OCI-LY1 (cell line): ENCODE results near the gene TXNDC2.

ENCODE experiments used
- H2AFZ ChIP-seq: fragments of 200-600 bp; sonication (generic), shearing (Covaris generic); 2 replicates; pipeline ENCODE4 v1.6.0; 2014; ENCODE audit warnings: antibody characterized with exemption, mild to moderate bottlenecking, low read length
- H3F3A ChIP-seq: fragments of 200-600 bp; sonication (generic), shearing (Covaris generic); 2 replicates; pipeline ENCODE4 v1.6.0; 2014; ENCODE audit warnings: mild to moderate bottlenecking, antibody characterized with exemption, low read length, moderate library complexity; ENCODE audit not compliant: insufficient read depth
- H3K27ac ChIP-seq: fragments of 200-600 bp; sonication (generic); 2 replicates; pipeline ENCODE4 v1.5.1; 2014; ENCODE audit warnings: low read length, mixed run types, mild to moderate bottlenecking, low read depth; ENCODE audit not compliant: poor library complexity, severe bottlenecking
- H3K27me3 ChIP-seq: fragments of 200-600 bp; sonication (generic); 2 replicates; pipeline ENCODE4 v1.6.0; 2014; ENCODE audit warnings: antibody characterized with exemption, mild to moderate bottlenecking, low read length, moderate library complexity; ENCODE audit not compliant: insufficient read depth
- H3K36me3 ChIP-seq: fragments of 200-600 bp; sonication (generic); 2 replicates; pipeline ENCODE4 v1.6.1; 2014; ENCODE audit warnings: mild to moderate bottlenecking, antibody characterized with exemption, low read length, moderate library complexity, mixed read lengths; ENCODE audit not compliant: insufficient read depth
- H3K4me1 ChIP-seq: fragments of 200-600 bp; sonication (generic); 2 replicates; pipeline ENCODE4 v1.5.1; 2014; ENCODE audit warnings: mild to moderate bottlenecking, low read length, moderate library complexity; ENCODE audit not compliant: insufficient read depth, severe bottlenecking
- H3K4me2 ChIP-seq: fragments of 200-600 bp; sonication (generic), shearing (Covaris generic); 2 replicates; pipeline ENCODE4 v1.6.1; 2014; ENCODE audit warnings: low read length
- H3K4me3 ChIP-seq: fragments of 200-600 bp; sonication (generic); 2 replicates; pipeline ENCODE4 v1.5.1; 2014; ENCODE audit warnings: low read length, low read depth, mild to moderate bottlenecking, mixed read lengths; ENCODE audit not compliant: poor library complexity, severe bottlenecking
- H3K79me2 ChIP-seq: fragments of 200-600 bp; shearing (Covaris generic); 2 replicates; pipeline ENCODE4 v1.6.1; 2016; ENCODE audit warnings: mixed run types, low read length, mixed read lengths; ENCODE audit not compliant: insufficient read depth
- H3K9ac ChIP-seq: fragments of 200-600 bp; sonication (generic), shearing (Covaris generic); 2 replicates; pipeline ENCODE4 v1.6.1; 2014; ENCODE audit warnings: mild to moderate bottlenecking, low read length, mixed read lengths
- H3K9me2 ChIP-seq: fragments of 200-600 bp; sonication (generic), shearing (Covaris generic); 2 replicates; pipeline ENCODE4 v1.6.1; 2014; ENCODE audit warnings: low read depth, mild to moderate bottlenecking, low read length, mixed read lengths
- H3K9me3 ChIP-seq: fragments of 200-600 bp; shearing (Covaris generic); 2 replicates; pipeline ENCODE4 v1.6.1; 2014; ENCODE audit warnings: low read length, mixed read lengths
- H4K20me1 ChIP-seq: fragments of 200-600 bp; sonication (generic), shearing (Covaris generic); 2 replicates; pipeline ENCODE4 v1.6.0; 2016; ENCODE audit warnings: mild to moderate bottlenecking, low read length; ENCODE audit not compliant: insufficient read depth
- EZH2 ChIP-seq: fragments of 200-600 bp; sonication (generic), shearing (Covaris generic); IDR thresholded peaks from 2 replicates; pipeline ENCODE4 v1.8.0; 2017; ENCODE audit warnings: borderline replicate concordance, mixed run types, mild to moderate bottlenecking, antibody characterized with exemption, low read length, moderate library complexity, mixed read lengths
- TF ChIP-seq, protein P1 (sequence below): fragments of 200-600 bp; sonication (generic), shearing (Covaris generic); IDR thresholded peaks from 2 replicates; pipeline ENCODE4 v1.5.1; 2017; ENCODE audit warnings: mild to moderate bottlenecking, antibody characterized with exemption, low read length, moderate library complexity, mixed read lengths

The TXNDC2 gene

DNA sequence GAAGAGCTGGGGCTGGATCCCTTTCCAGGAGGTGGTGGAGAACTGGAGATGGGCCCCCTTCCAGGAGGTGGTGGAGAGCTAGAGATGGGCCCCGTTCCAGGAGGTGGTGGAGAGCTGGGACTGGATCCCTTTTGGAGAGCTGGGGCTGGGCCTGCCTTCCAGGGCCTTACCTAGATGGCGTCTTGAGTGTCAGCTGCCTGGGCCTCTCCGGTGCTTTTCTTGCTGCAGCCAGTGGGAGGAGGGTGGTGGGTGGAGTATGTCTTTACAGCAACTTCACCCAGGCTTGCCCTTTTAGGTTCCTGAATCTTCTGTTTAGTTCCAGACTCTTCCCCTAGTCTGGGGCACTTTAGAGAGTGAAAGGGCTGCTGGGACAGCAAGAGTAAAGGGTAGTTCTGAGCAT lies 19.1 kb upstream of the TXNDC2 start:
- no peak overlapping the region for H2AFZ ChIP-seq
- no peaks in the 10 kb centered on the region for H3F3A ChIP-seq
- H3K9ac ChIP-seq = no peak overlapping the region
- H3K4me3 ChIP-seq = no peak overlapping the region
- H3K27me3 ChIP-seq = peaks cover 5% of the 10 kb centered on the region; the same call in 1 of the 2 replicates
- no peaks in the 10 kb centered on the region for H3K9me3 ChIP-seq
- TF ChIP-seq, protein P1, sequence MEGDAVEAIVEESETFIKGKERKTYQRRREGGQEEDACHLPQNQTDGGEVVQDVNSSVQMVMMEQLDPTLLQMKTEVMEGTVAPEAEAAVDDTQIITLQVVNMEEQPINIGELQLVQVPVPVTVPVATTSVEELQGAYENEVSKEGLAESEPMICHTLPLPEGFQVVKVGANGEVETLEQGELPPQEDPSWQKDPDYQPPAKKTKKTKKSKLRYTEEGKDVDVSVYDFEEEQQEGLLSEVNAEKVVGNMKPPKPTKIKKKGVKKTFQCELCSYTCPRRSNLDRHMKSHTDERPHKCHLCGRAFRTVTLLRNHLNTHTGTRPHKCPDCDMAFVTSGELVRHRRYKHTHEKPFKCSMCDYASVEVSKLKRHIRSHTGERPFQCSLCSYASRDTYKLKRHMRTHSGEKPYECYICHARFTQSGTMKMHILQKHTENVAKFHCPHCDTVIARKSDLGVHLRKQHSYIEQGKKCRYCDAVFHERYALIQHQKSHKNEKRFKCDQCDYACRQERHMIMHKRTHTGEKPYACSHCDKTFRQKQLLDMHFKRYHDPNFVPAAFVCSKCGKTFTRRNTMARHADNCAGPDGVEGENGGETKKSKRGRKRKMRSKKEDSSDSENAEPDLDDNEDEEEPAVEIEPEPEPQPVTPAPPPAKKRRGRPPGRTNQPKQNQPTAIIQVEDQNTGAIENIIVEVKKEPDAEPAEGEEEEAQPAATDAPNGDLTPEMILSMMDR = no peak
- no peak for TF ChIP-seq EZH2
- no peaks in the 10 kb centered on the region for H3K4me1 ChIP-seq
- H4K20me1 ChIP-seq = no peaks in the 10 kb centered on the region
- H3K9me2 ChIP-seq = no peaks in the 10 kb centered on the region
- H3K79me2 ChIP-seq = no peaks in the 10 kb centered on the region
- no peak overlapping the region for H3K4me2 ChIP-seq
- no peak overlapping the region for H3K27ac ChIP-seq
- no peaks in the 10 kb centered on the region for H3K36me3 ChIP-seq

DNA sequence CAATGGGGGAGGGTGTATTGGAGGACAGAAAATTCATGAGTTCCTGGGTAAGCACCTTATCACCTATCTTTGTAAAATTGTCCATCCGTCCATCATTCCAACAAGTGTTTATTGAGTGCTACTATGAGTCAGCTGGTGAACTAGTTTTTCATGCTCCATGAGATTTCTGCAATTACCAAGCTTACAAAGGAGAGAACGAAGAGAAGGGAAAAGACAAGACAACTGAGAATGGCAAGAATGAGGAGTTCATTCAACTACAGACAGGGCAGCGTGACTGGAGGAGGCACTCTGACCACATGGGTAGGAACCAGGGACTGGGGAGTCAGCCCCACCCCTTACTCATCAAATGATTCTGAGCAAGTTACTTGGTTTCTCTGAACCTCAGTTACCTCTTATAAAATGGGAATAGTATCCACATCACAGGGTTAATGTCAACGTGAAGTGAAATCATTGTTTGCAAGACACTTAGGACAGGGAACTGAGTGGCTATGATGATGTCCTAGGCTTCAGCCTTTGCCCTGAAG lies 18.6 kb upstream of the TXNDC2 start:
- Histone ChIP-seq H3K79me2 (no peaks in the 10 kb centered on the region), H3F3A (no peaks in the 10 kb centered on the region), H3K4me3 (no peak overlapping the region), H4K20me1 (no peaks in the 10 kb centered on the region), H3K9me3 (no peaks in the 10 kb centered on the region), H2AFZ (no peak overlapping the region), H3K9ac (no peak overlapping the region), H3K27me3 (peaks cover 5% of the 10 kb centered on the region; the same call in 1 of the 2 replicates), H3K36me3 (no peaks in the 10 kb centered on the region), H3K27ac (no peak overlapping the region), H3K4me2 (no peak overlapping the region), H3K4me1 (no peaks in the 10 kb centered on the region), H3K9me2 (no peaks in the 10 kb centered on the region)
- TF ChIP-seq, protein P1 = no peak
- TF ChIP-seq EZH2 = no peak

DNA sequence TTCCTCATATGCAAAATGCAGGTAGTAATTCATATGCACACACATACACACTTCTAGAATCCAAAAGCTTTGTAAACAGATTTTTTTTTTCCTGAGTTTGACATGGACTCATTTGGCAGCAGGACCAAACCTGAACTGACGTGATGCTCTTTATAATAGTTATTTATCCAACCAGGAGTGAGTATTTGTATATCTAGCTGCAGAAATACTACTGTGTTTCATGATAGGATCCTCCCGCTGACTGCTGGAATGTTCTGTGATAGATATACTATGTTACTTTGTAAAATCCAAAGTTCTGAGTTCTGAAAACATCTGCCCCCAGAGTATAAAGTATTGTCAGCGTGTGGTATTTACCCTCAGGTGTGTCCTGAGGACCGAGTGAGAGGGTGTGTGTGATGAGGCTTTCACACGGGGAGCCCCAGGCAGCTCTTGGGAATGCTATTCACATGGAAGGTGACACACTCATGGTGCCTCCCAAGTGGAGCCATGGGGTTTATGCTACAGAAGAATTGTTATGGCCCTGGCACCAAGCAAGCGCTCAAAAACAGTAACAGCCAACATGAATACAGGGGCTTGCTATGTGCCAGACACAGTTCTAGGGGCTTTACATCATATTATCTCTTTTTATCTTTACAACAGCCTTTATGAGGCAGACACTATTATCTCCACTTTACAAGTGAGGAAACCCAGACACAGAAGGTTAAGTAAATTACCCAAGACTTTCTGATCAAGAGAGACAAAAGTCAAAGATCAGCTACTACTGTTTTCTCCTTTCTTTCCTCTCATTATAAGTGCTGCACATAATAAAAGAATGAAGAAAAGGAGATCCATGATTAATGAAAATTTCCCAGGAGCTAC lies 16.7 kb upstream of the TXNDC2 start:
- H3K27ac ChIP-seq = no peak overlapping the region
- H2AFZ ChIP-seq = no peak overlapping the region
- no peak overlapping the region for H3K9ac ChIP-seq

More for the DNA sequence above, 16.7 kb upstream of the TXNDC2 start:
- no peaks in the 10 kb centered on the region for H4K20me1 ChIP-seq
- no peak overlapping the region for H3K4me3 ChIP-seq
- no peaks in the 10 kb centered on the region for H3K9me2 ChIP-seq
- no peaks in the 10 kb centered on the region for H3F3A ChIP-seq
- no peaks in the 10 kb centered on the region for H3K36me3 ChIP-seq
- H3K4me2 ChIP-seq = no peak overlapping the region
- no peaks in the 10 kb centered on the region for H3K4me1 ChIP-seq
- H3K9me3 ChIP-seq = no peaks in the 10 kb centered on the region
- TF ChIP-seq, protein P1 = no peak
- TF ChIP-seq EZH2 = no peak
- H3K27me3 ChIP-seq = no peaks in the 10 kb centered on the region
- no peaks in the 10 kb centered on the region for H3K79me2 ChIP-seq
